Activated T-cell treated with anti-CD3 and anti-CD28 coated beads, Interleukin-2, amount 50 U/mL, for 4 hours (primary cell): Measurements from ENCODE around the gene C3orf52. TPM values are rescaled to one million over a fixed set of nuclear protein-coding genes. Genes with fewer than 3 reads are reported as not detected.

Experiments
- ATAC-seq, 2 donors: fragments of 200-7000 bp; cut with Tn5 transposase; one replicate each; pipeline ENCODE4 v1.10.0; 2021
- DNase-seq: peaks from one replicate; pipeline ENCODE4 v3.0.0-alpha.2; 2020
- H3K27me3 Mint-ChIP-seq: one replicate; pipeline ENCODE4 v1.8.0; 2021; ENCODE audit warnings: low read depth, mixed read lengths
- H3K36me3 Mint-ChIP-seq: one replicate; pipeline ENCODE4 v1.8.0; 2022; ENCODE audit warnings: mixed read lengths; ENCODE audit not compliant: insufficient read depth
- H3K4me1 Mint-ChIP-seq: one replicate; pipeline ENCODE4 v1.8.0; 2021; ENCODE audit warnings: low read depth, mixed read lengths
- H3K4me3 Mint-ChIP-seq: one replicate; pipeline ENCODE4 v1.8.0; 2021; ENCODE audit warnings: mild to moderate bottlenecking, moderate library complexity, mixed read lengths
- H3K9me3 Mint-ChIP-seq: one replicate; pipeline ENCODE4 v1.8.0; 2021; ENCODE audit warnings: mixed read lengths
- total RNA-seq, 3 donors: library from RNA; stranded (reverse); gene quantifications; one replicate each; pipeline ENCODE4 v1.2.1, GENCODE V29; 2021

C3orf52 gene
- total RNA-seq, 3 donors from 2014 or later = 1.5 to 2.2 (median 2.1) TPM

DNA sequence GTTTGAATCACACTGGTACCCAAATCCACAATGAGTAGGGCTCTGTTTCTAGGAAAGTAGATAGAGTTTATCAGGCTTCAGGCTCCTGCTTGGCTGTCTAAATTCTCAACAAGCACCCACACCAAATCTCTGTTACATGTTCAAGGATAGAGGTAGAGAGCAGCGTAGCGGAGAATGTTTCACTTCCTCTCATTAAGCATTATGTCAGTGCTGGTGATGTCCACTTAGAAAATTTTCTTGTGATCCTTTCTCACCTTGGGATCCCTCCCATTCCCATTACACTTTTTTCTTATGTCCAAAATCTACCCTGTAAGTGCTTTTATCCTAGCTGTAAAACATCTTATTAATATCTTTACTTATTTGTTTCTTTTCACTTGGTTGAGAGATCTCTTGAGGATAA lies 81.6 kb downstream of the C3orf52 start:
- no peaks in the 10 kb centered on the region for H3K27me3 Mint-ChIP-seq
- ATAC-seq (no peak), DNase-seq (no peak)
- no peak overlapping the region for H3K4me3 Mint-ChIP-seq
- no peaks in the 10 kb centered on the region for H3K9me3 Mint-ChIP-seq
- H3K36me3 Mint-ChIP-seq = no peaks in the 10 kb centered on the region
- H3K4me1 Mint-ChIP-seq = no peaks in the 10 kb centered on the region

Other genes with a start within 250 kb of the C3orf52 start
- under 1 TPM; 0.66 to 0.82 (median 0.76) TPM for gene PHLDB2, start 227.1 kb upstream of the C3orf52 start, total RNA-seq
- gene ABHD10, start 107.4 kb upstream of the C3orf52 start, total RNA-seq = 10 to 100 TPM; 33.4 to 41.9 (median 41.7) TPM
- 1 to 10 TPM; 1.8 to 3.4 (median 2.2) TPM for gene TAGLN3, start 87.5 kb upstream of the C3orf52 start, total RNA-seq
- not detected for gene TMPRSS7, start 51.7 kb upstream of the C3orf52 start, total RNA-seq
- gene GCSAM, start 46.9 kb downstream of the C3orf52 start, total RNA-seq = 1 to 10 TPM; 1.3 to 2.0 (median 2.0) TPM
- not detected for gene SLC9C1, start 207.8 kb downstream of the C3orf52 start, total RNA-seq
- gene CD200, start 246.8 kb downstream of the C3orf52 start, total RNA-seq = 100 to 1,000 TPM; 100 to 125 (median 109) TPM